Measurements from ENCODE around the gene NANOS2. TPM values are rescaled to one million over a fixed set of nuclear protein-coding genes. Genes with fewer than 3 reads are reported as not detected.

The NANOS2 gene
- total and polyA plus RNA-seq, 2 of the 13 experiments (the other 11 are each of a cell fraction or from before 2014, with no cell fraction given) = not detected

DNA sequence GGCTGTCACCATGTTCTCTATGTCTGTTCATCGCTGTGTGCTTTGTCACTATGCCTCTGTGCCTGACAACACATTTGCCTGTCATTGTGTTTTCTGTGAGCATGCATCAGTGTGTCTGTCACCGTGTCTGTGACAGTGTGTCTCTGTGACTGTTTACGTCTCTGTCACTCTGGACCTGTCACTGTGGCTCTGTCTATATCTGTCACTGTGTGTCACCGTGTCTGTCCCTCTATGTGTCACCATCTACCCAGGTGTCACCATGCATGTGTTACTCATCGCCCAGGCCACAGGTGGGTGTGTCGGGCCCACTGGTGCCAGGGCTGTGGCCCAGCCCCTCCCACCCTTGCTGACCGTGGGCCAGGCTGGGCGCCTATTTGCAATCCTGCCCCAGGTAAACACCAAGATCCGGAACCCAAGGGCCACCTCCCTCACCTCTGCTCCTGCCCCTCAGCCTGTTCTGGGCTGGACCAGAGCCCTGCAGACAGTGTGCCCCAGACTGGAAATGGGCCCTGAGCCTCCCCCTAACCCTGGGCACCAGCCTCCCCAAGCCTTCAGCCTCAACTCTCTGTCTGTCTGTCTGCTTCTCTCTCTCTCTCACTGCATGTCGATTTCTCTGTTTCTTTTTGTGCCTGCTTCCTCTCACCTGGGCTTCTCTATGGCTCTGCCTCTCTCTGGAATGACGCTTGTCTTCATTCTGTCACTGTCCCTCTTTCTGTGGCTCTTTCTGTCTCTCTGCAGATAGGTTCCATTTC lies 36.4 kb downstream of the NANOS2 start (continued):
- TF ChIP-seq, protein P1, sequence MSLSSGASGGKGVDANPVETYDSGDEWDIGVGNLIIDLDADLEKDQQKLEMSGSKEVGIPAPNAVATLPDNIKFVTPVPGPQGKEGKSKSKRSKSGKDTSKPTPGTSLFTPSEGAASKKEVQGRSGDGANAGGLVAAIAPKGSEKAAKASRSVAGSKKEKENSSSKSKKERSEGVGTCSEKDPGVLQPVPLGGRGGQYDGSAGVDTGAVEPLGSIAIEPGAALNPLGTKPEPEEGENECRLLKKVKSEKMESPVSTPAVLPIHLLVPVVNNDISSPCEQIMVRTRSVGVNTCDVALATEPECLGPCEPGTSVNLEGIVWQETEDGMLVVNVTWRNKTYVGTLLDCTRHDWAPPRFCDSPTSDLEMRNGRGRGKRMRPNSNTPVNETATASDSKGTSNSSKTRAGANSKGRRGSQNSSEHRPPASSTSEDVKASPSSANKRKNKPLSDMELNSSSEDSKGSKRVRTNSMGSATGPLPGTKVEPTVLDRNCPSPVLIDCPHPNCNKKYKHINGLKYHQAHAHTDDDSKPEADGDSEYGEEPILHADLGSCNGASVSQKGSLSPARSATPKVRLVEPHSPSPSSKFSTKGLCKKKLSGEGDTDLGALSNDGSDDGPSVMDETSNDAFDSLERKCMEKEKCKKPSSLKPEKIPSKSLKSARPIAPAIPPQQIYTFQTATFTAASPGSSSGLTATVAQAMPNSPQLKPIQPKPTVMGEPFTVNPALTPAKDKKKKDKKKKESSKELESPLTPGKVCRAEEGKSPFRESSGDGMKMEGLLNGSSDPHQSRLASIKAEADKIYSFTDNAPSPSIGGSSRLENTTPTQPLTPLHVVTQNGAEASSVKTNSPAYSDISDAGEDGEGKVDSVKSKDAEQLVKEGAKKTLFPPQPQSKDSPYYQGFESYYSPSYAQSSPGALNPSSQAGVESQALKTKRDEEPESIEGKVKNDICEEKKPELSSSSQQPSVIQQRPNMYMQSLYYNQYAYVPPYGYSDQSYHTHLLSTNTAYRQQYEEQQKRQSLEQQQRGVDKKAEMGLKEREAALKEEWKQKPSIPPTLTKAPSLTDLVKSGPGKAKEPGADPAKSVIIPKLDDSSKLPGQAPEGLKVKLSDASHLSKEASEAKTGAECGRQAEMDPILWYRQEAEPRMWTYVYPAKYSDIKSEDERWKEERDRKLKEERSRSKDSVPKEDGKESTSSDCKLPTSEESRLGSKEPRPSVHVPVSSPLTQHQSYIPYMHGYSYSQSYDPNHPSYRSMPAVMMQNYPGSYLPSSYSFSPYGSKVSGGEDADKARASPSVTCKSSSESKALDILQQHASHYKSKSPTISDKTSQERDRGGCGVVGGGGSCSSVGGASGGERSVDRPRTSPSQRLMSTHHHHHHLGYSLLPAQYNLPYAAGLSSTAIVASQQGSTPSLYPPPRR (CRISPR knock-in tag; IDR thresholded peaks at IDR 0.05; ENCODE audit: borderline replicate concordance) = peak; percentile 65
- TF ChIP-seq RBFOX2 (IDR thresholded peaks at IDR 0.05; ENCODE audit: low read depth, low read length) (peak; percentile 29; the same call in 1 of the 2 replicates), KDM2A (CRISPR knock-in tag; IDR thresholded peaks at IDR 0.05; ENCODE audit: borderline replicate concordance, low read depth) (peak; percentile 20; the same call in 1 of the 2 replicates), SPEN (CRISPR knock-in tag; IDR thresholded peaks at IDR 0.05; ENCODE audit: low read depth) (peak; percentile 56; the same call in 1 of the 2 replicates), MEF2D (CRISPR knock-in tag; IDR thresholded peaks at IDR 0.05) (peak; percentile 70), ZNF850 (CRISPR knock-in tag; conservative IDR thresholded peaks at IDR 0.05) (no peak), MEIS2 (CRISPR knock-in tag; IDR thresholded peaks at IDR 0.05) (peak; percentile 63; the same call in 1 of the 2 replicates), SAP130 (CRISPR knock-in tag; IDR thresholded peaks at IDR 0.05; ENCODE audit: low read depth) (peak; percentile 95), ZNF143 (CRISPR knock-in tag; IDR thresholded peaks at IDR 0.05) (0 out of 2 replicates have a peak, but pooled peaks have one; percentile 27)
- TF ChIP-seq, protein P2, sequence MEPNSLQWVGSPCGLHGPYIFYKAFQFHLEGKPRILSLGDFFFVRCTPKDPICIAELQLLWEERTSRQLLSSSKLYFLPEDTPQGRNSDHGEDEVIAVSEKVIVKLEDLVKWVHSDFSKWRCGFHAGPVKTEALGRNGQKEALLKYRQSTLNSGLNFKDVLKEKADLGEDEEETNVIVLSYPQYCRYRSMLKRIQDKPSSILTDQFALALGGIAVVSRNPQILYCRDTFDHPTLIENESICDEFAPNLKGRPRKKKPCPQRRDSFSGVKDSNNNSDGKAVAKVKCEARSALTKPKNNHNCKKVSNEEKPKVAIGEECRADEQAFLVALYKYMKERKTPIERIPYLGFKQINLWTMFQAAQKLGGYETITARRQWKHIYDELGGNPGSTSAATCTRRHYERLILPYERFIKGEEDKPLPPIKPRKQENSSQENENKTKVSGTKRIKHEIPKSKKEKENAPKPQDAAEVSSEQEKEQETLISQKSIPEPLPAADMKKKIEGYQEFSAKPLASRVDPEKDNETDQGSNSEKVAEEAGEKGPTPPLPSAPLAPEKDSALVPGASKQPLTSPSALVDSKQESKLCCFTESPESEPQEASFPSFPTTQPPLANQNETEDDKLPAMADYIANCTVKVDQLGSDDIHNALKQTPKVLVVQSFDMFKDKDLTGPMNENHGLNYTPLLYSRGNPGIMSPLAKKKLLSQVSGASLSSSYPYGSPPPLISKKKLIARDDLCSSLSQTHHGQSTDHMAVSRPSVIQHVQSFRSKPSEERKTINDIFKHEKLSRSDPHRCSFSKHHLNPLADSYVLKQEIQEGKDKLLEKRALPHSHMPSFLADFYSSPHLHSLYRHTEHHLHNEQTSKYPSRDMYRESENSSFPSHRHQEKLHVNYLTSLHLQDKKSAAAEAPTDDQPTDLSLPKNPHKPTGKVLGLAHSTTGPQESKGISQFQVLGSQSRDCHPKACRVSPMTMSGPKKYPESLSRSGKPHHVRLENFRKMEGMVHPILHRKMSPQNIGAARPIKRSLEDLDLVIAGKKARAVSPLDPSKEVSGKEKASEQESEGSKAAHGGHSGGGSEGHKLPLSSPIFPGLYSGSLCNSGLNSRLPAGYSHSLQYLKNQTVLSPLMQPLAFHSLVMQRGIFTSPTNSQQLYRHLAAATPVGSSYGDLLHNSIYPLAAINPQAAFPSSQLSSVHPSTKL (CRISPR knock-in tag; IDR thresholded peaks at IDR 0.05) = peak; percentile 71
- TF ChIP-seq, protein P3, sequence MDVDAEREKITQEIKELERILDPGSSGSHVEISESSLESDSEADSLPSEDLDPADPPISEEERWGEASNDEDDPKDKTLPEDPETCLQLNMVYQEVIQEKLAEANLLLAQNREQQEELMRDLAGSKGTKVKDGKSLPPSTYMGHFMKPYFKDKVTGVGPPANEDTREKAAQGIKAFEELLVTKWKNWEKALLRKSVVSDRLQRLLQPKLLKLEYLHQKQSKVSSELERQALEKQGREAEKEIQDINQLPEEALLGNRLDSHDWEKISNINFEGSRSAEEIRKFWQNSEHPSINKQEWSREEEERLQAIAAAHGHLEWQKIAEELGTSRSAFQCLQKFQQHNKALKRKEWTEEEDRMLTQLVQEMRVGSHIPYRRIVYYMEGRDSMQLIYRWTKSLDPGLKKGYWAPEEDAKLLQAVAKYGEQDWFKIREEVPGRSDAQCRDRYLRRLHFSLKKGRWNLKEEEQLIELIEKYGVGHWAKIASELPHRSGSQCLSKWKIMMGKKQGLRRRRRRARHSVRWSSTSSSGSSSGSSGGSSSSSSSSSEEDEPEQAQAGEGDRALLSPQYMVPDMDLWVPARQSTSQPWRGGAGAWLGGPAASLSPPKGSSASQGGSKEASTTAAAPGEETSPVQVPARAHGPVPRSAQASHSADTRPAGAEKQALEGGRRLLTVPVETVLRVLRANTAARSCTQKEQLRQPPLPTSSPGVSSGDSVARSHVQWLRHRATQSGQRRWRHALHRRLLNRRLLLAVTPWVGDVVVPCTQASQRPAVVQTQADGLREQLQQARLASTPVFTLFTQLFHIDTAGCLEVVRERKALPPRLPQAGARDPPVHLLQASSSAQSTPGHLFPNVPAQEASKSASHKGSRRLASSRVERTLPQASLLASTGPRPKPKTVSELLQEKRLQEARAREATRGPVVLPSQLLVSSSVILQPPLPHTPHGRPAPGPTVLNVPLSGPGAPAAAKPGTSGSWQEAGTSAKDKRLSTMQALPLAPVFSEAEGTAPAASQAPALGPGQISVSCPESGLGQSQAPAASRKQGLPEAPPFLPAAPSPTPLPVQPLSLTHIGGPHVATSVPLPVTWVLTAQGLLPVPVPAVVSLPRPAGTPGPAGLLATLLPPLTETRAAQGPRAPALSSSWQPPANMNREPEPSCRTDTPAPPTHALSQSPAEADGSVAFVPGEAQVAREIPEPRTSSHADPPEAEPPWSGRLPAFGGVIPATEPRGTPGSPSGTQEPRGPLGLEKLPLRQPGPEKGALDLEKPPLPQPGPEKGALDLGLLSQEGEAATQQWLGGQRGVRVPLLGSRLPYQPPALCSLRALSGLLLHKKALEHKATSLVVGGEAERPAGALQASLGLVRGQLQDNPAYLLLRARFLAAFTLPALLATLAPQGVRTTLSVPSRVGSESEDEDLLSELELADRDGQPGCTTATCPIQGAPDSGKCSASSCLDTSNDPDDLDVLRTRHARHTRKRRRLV (CRISPR knock-in tag; IDR thresholded peaks at IDR 0.05) = no peak
- TF ChIP-seq, protein P4, sequence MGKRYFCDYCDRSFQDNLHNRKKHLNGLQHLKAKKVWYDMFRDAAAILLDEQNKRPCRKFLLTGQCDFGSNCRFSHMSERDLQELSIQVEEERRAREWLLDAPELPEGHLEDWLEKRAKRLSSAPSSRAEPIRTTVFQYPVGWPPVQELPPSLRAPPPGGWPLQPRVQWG (CRISPR knock-in tag; IDR thresholded peaks at IDR 0.05; ENCODE audit: borderline replicate concordance, low read depth) = no peak

All from HepG2 (cell line).